Lower lobe of right lung (tissue), 2 donors: ENCODE data around the gene ATP13A3. TPM values are rescaled to one million over a fixed set of nuclear protein-coding genes. Genes with fewer than 3 reads are reported as not detected.

Experiments used
- ATAC-seq, 2 donors: fragments of 200-7000 bp; cut with Tn5 transposase; one replicate each; pipeline ENCODE4 v1.9.1; 2020 to 2022; ENCODE audit warnings: mild to moderate bottlenecking in 2 of 2, moderate library complexity in 2 of 2
- DNase-seq: peaks from one replicate; pipeline ENCODE4 v3.0.0-alpha.2; 2020
- H3K27ac ChIP-seq: fragments of 200-600 bp; one replicate; pipeline ENCODE4 v1.8.0; 2022
- H3K27me3 ChIP-seq: fragments of 200-600 bp; one replicate; pipeline ENCODE4 v1.8.0; 2022; ENCODE audit warnings: low read depth
- H3K36me3 ChIP-seq: fragments of 200-600 bp; one replicate; pipeline ENCODE4 v1.8.0; 2022; ENCODE audit warnings: mild to moderate bottlenecking
- H3K4me1 ChIP-seq: fragments of 200-600 bp; one replicate; pipeline ENCODE4 v1.8.0; 2022
- H3K4me3 ChIP-seq: fragments of 200-600 bp; one replicate; pipeline ENCODE4 v1.8.0; 2022; ENCODE audit warnings: mild to moderate bottlenecking
- H3K9me3 ChIP-seq: fragments of 200-600 bp; one replicate; pipeline ENCODE4 v1.8.0; 2022
- CTCF ChIP-seq: fragments of 200-600 bp; IDR thresholded peaks from one replicate; pipeline ENCODE4 v1.8.0; 2022; ENCODE audit warnings: antibody characterized with exemption, mild to moderate bottlenecking
- intact Hi-C: fragments of 100-400 bp; cut with DNase I; formaldehyde crosslinking; loops from one replicate; pipeline ENCODE4 v1.11.0; 2022
- total RNA-seq: library from RNA; stranded (reverse); fragmentation: NEBNext Ultra II Directional; extraction: Animal tissue kit (Norgen Biotek cat#: 25700); gene quantifications from one replicate; pipeline ENCODE4 v1.2.1, GENCODE V29; 2021
- donor health status: DM: no; HTN: yes; CAD: no; lungs with severe emphysema.

ATP13A3 gene
- total RNA-seq, 1 donor from 2014 or later, result 84.8 TPM

- Histone ChIP-seq H3K27me3 (no peaks in the 10 kb centered on the region), H3K27ac (peak overlapping the region; percentile 84), H3K36me3 (no peaks in the 10 kb centered on the region), H3K9me3 (no peaks in the 10 kb centered on the region), H3K4me1 (peaks cover 37% of the 10 kb centered on the region), H3K4me3 (peak overlapping the region; percentile 71)
- intact Hi-C loops, result no loop called here
- DNase-seq (no peak), ATAC-seq (no peak)
- TF ChIP-seq CTCF, result no peak
Measured at GRCh38 chr3:194488055-194488742, 1.4 kb upstream of the ATP13A3 start.

GRCh38 chr3:194487289-194488054 lies 670 bp upstream of the ATP13A3 start:
- ATAC-seq, result peak; percentile 46 to 50
- TF ChIP-seq CTCF, result no peak
- H3K27ac ChIP-seq, result peak overlapping the region; percentile 84
- intact Hi-C loops, result no loop called here
- H3K36me3 ChIP-seq, result no peaks in the 10 kb centered on the region
- H3K27me3 ChIP-seq, result no peaks in the 10 kb centered on the region
- peak; percentile 79 for DNase-seq
- H3K4me3 ChIP-seq, result peak overlapping the region; percentile 71
- peaks cover 37% of the 10 kb centered on the region for H3K4me1 ChIP-seq
- no peaks in the 10 kb centered on the region for H3K9me3 ChIP-seq

- peak; percentile 34 for TF ChIP-seq CTCF
- ATAC-seq, result peak; percentile 12 to 15
- H3K36me3 ChIP-seq, result no peaks in the 10 kb centered on the region
- H3K9me3 ChIP-seq, result no peaks in the 10 kb centered on the region
- intact Hi-C loops, result no loop called here
- DNase-seq, result peak; percentile 66
- H3K4me1 ChIP-seq, result peaks cover 48% of the 10 kb centered on the region
- no peaks in the 10 kb centered on the region for H3K27me3 ChIP-seq
- peak overlapping the region; percentile 71 for H3K4me3 ChIP-seq
- H3K27ac ChIP-seq, result peak overlapping the region; percentile 86
Measured at GRCh38 chr3:194485881-194486539, 792 bp downstream of the ATP13A3 start.

- Histone ChIP-seq H3K9me3 (no peaks in the 10 kb centered on the region), H3K4me3 (peak overlapping the region; percentile 71), H3K27ac (peak overlapping the region; percentile 86), H3K27me3 (no peaks in the 10 kb centered on the region), H3K4me1 (peaks cover 53% of the 10 kb centered on the region), H3K36me3 (no peaks in the 10 kb centered on the region)
- intact Hi-C loops, result no loop called here
- DNase-seq (no peak), ATAC-seq (peak in 1 of 2 donors; percentile 2)
- no peak for TF ChIP-seq CTCF
Measured at GRCh38 chr3:194485468-194485880, 1.3 kb downstream of the ATP13A3 start.

GRCh38 chr3:194484614-194485013 lies 2.2 kb downstream of the ATP13A3 start:
- H3K9me3 ChIP-seq, result no peaks in the 10 kb centered on the region
- peaks cover 56% of the 10 kb centered on the region for H3K4me1 ChIP-seq
- no peaks in the 10 kb centered on the region for H3K27me3 ChIP-seq
- peak overlapping the region; percentile 71 for H3K4me3 ChIP-seq
- H3K36me3 ChIP-seq, result no peaks in the 10 kb centered on the region
- peak overlapping the region; percentile 86 for H3K27ac ChIP-seq
- no peak for DNase-seq
- ATAC-seq, result no peak
- intact Hi-C loops, result no loop called here
- TF ChIP-seq CTCF, result no peak
